Left lung (tissue), 10 donors: ENCODE results near the gene HMBS. TPM values are rescaled to one million over a fixed set of nuclear protein-coding genes. Genes with fewer than 3 reads are reported as not detected.

ENCODE experiments used
- ATAC-seq: fragments of 200-7000 bp; cut with Tn5 transposase; one replicate; pipeline ENCODE4 v1.9.1; 2020; ENCODE audit warnings: moderate library complexity
- DNase-seq, 4 donors: peaks; one replicate each; pipeline ENCODE4 v3.0.0-alpha.2; 2013 to 2020
- H3K27ac ChIP-seq, 2 donors: fragments of 200-600 bp; sonication (generic) in 1 of 2; one replicate each; pipeline versions ENCODE4 v1.5.0 to v1.8.0; 2020 to 2021
- H3K27me3 ChIP-seq, 2 donors: fragments of 200-600 bp; sonication (generic) in 1 of 2; one replicate each; pipeline versions ENCODE4 v1.5.0 to v1.8.0; 2020 to 2021
- H3K36me3 ChIP-seq, 2 donors: fragments of 200-600 bp; sonication (generic) in 1 of 2; one replicate each; pipeline versions ENCODE4 v1.5.0 to v1.8.0; 2020 to 2021
- H3K4me1 ChIP-seq, 2 donors: fragments of 200-600 bp; one replicate each; pipeline ENCODE4 v1.8.0; 2021
- H3K4me3 ChIP-seq, 2 donors: fragments of 200-600 bp; sonication (generic) in 1 of 2; one replicate each; pipeline versions ENCODE4 v1.5.0 to v1.8.0; 2020 to 2021; ENCODE audit warnings: mild to moderate bottlenecking in 1 of 2
- H3K9me3 ChIP-seq, 2 donors: fragments of 200-600 bp; sonication (generic) in 1 of 2; one replicate each; pipeline versions ENCODE4 v1.5.0 to v1.8.0; 2020 to 2021
- CTCF ChIP-seq, 2 donors: fragments of 200-600 bp; sonication (generic) in 1 of 2; IDR thresholded peaks; one replicate each; pipeline versions ENCODE4 v1.5.0 to v1.8.0; 2021; ENCODE audit warnings: antibody characterized with exemption in 2 of 2
- intact Hi-C, 2 donors: fragments of 100-400 bp; cut with DNase I; formaldehyde crosslinking; loops; one replicate each; pipeline versions ENCODE4 v1.11.2 to v1.14.2; 2022
- polyA plus RNA-seq, 6 donors: library from polyadenylated mRNA; unstranded; fragments of 120-200 nt; gene quantifications; one replicate each; pipeline ENCODE4 v1.2.1, GENCODE V29; 2013; ENCODE audit not compliant: insufficient read length in 6 of 6
- total RNA-seq, 2 donors: library from RNA; stranded (reverse); fragmentation: NEBNext Ultra II Directional; extraction: Animal tissue kit (Norgen Biotek cat#: 25700); gene quantifications; one replicate each; pipeline ENCODE4 v1.2.1, GENCODE V29; 2021
- donor health status: DM: no; HTN: yes; CAD: no.
- donor health status: DM: no; HTN: no; CAD: no.

HMBS gene
- total and polyA plus RNA-seq, 8 donors: 16.5 to 32.0 (median 24.1) TPM

GRCh38 chr11:119081682-119082260 is 2.9 kb upstream of the HMBS start:
- no peak for TF ChIP-seq CTCF (IDR thresholded peaks at IDR 0.05)
- no peak for ATAC-seq
- Histone ChIP-seq H3K27me3 (no peaks in the 10 kb centered on the region), H3K4me1 (peaks cover 7 to 30% of the 10 kb centered on the region in 2 donors), H3K36me3 (peaks cover 0 to 62% of the 10 kb centered on the region in 2 donors), H3K9me3 (no peaks in the 10 kb centered on the region), H3K4me3 (no peak overlapping the region), H3K27ac (peak overlapping the region in 1 of 2 donors; percentile 15)
- DNase-seq: no peak
- intact Hi-C loops: no loop called here

GRCh38 chr11:119085437-119085847 is 761 bp downstream of the HMBS start:
- ATAC-seq: peak; percentile 9
- intact Hi-C loops: no loop called here

GRCh38 chr11:119087123-119087522 is 2.4 kb downstream of the HMBS start:
- ATAC-seq: peak; percentile 38
- no peak for DNase-seq

More at GRCh38 chr11:119085437-119085847, 761 bp downstream of the HMBS start:
- Histone ChIP-seq H3K4me3 (peak overlapping the region; percentile 68 to 75), H3K27me3 (no peaks in the 10 kb centered on the region), H3K36me3 (peaks cover 0 to 25% of the 10 kb centered on the region in 2 donors), H3K4me1 (peaks cover 7 to 49% of the 10 kb centered on the region in 2 donors), H3K9me3 (no peaks in the 10 kb centered on the region), H3K27ac (peak overlapping the region; percentile 84 to 95)
- TF ChIP-seq CTCF (IDR thresholded peaks at IDR 0.05): no peak
- no peak for DNase-seq

GRCh38 chr11:119087747-119088241 is 3.1 kb downstream of the HMBS start:
- no peaks in the 10 kb centered on the region for H3K9me3 ChIP-seq
- TF ChIP-seq CTCF (IDR thresholded peaks at IDR 0.05): no peak
- H3K27me3 ChIP-seq: no peaks in the 10 kb centered on the region
- intact Hi-C loops: no loop called here
- peaks cover 0 to 10% of the 10 kb centered on the region in 2 donors for H3K36me3 ChIP-seq
- H3K4me1 ChIP-seq: peaks cover 11 to 47% of the 10 kb centered on the region in 2 donors
- H3K27ac ChIP-seq: no peak overlapping the region
- no peak for DNase-seq
- ATAC-seq: no peak
- H3K4me3 ChIP-seq: no peak overlapping the region

More at GRCh38 chr11:119087123-119087522, 2.4 kb downstream of the HMBS start:
- intact Hi-C loops: no loop called here
- Histone ChIP-seq H3K4me1 (peaks cover 7 to 44% of the 10 kb centered on the region in 2 donors), H3K27me3 (no peaks in the 10 kb centered on the region), H3K9me3 (no peaks in the 10 kb centered on the region), H3K36me3 (peaks cover 0 to 11% of the 10 kb centered on the region in 2 donors), H3K4me3 (no peak overlapping the region), H3K27ac (no peak overlapping the region)
- TF ChIP-seq CTCF (IDR thresholded peaks at IDR 0.05): no peak

GRCh38 chr11:119088406-119088805 is 3.7 kb downstream of the HMBS start:
- TF ChIP-seq CTCF (IDR thresholded peaks at IDR 0.05): no peak
- ATAC-seq (no peak), DNase-seq (no peak)
- Histone ChIP-seq H3K4me3 (no peak overlapping the region), H3K27ac (no peak overlapping the region), H3K36me3 (peaks cover 0 to 9% of the 10 kb centered on the region in 2 donors), H3K9me3 (no peaks in the 10 kb centered on the region), H3K27me3 (no peaks in the 10 kb centered on the region), H3K4me1 (peaks cover 18 to 53% of the 10 kb centered on the region in 2 donors)
- intact Hi-C loops: no loop called here
